HepG2 (cell line): ENCODE measurements around the gene CYB5A.

Source experiments
- EHMT2 ChIP-seq: fragments of 200-600 bp; sonication (generic); IDR thresholded peaks from 2 replicates; pipeline ENCODE4 v1.7.0; 2017; ENCODE audit warnings: antibody characterized with exemption, low read depth, low read length, borderline replicate concordance
- POLR2AphosphoS2 ChIP-seq: IDR thresholded peaks from 2 replicates; pipeline ENCODE4 v1.6.1; 2011; ENCODE audit warnings: low read depth, low read length, improper control_type of control experiment
- SIN3A ChIP-seq: IDR thresholded peaks from 2 replicates; pipeline ENCODE4 v1.6.1; 2011; ENCODE audit warnings: low read depth, mild to moderate bottlenecking, control low read depth, low read length, borderline replicate concordance
- SNRNP70 ChIP-seq: fragments of 200-400 bp; formaldehyde crosslinking; IDR thresholded peaks from 2 replicates; pipeline ENCODE4 v1.6.1; 2017; ENCODE audit warnings: mild to moderate bottlenecking, low read depth, low read length, moderate library complexity
- TF ChIP-seq, protein P1 (sequence below): sonication (generic); formaldehyde crosslinking; IDR thresholded peaks from 2 replicates; pipeline ENCODE4 v1.4.0; 2020; ENCODE audit warnings: low read depth, missing genetic modification reagents
- TF ChIP-seq, protein P2 (sequence below): conservative IDR thresholded peaks from 2 replicates; pipeline ENCODE4 v1.6.1; 2018; ENCODE audit warnings: missing genetic modification reagents
- TF ChIP-seq, protein P3 (sequence below): sonication (generic); formaldehyde crosslinking; IDR thresholded peaks from 2 replicates; pipeline ENCODE4 v1.5.0; 2020; ENCODE audit warnings: mild to moderate bottlenecking, missing genetic modification reagents, moderate library complexity
- TF ChIP-seq, protein P4 (sequence below): IDR thresholded peaks from 2 replicates; pipeline ENCODE4 v1.6.1; 2012; ENCODE audit warnings: inconsistent platforms

DNA sequence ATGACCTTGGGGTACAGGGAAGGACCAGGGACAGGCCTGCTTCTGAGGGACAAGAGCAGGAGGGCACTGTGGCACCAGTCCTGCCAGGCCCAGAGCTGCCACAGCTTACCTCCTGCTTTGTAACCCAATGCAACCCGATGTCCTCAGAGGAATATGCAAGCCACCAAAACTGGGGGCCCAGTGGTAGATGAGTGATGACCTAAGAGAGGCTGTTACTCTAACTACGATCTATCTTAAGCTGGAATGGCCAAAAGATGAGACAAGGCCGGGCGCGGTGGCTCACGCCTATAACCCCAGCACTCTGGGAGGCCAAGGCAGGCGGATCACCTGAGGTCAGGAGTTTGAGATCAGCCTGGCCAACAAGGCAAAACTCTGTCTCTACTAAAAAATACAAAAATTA is 12.8 kb downstream of the CYB5A start:
- TF ChIP-seq, protein P1, sequence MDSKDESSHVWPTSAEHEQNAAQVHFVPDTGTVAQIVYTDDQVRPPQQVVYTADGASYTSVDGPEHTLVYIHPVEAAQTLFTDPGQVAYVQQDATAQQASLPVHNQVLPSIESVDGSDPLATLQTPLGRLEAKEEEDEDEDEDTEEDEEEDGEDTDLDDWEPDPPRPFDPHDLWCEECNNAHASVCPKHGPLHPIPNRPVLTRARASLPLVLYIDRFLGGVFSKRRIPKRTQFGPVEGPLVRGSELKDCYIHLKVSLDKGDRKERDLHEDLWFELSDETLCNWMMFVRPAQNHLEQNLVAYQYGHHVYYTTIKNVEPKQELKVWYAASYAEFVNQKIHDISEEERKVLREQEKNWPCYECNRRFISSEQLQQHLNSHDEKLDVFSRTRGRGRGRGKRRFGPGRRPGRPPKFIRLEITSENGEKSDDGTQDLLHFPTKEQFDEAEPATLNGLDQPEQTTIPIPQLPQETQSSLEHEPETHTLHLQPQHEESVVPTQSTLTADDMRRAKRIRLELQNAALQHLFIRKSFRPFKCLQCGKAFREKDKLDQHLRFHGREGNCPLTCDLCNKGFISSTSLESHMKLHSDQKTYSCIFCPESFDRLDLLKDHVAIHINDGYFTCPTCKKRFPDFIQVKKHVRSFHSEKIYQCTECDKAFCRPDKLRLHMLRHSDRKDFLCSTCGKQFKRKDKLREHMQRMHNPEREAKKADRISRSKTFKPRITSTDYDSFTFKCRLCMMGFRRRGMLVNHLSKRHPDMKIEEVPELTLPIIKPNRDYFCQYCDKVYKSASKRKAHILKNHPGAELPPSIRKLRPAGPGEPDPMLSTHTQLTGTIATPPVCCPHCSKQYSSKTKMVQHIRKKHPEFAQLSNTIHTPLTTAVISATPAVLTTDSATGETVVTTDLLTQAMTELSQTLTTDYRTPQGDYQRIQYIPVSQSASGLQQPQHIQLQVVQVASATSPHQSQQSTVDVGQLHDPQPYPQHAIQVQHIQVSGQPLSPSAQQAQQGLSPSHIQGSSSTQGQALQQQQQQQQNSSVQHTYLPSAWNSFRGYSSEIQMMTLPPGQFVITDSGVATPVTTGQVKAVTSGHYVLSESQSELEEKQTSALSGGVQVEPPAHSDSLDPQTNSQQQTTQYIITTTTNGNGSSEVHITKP (CRISPR knock-in tag): no peak
- TF ChIP-seq EHMT2 (no peak), SIN3A (no peak), POLR2AphosphoS2 (no peak), SNRNP70 (no peak)
- TF ChIP-seq, protein P2, sequence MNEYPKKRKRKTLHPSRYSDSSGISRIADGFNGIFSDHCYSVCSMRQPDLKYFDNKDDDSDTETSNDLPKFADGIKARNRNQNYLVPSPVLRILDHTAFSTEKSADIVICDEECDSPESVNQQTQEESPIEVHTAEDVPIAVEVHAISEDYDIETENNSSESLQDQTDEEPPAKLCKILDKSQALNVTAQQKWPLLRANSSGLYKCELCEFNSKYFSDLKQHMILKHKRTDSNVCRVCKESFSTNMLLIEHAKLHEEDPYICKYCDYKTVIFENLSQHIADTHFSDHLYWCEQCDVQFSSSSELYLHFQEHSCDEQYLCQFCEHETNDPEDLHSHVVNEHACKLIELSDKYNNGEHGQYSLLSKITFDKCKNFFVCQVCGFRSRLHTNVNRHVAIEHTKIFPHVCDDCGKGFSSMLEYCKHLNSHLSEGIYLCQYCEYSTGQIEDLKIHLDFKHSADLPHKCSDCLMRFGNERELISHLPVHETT (CRISPR knock-in tag): no peak
- TF ChIP-seq, protein P3, sequence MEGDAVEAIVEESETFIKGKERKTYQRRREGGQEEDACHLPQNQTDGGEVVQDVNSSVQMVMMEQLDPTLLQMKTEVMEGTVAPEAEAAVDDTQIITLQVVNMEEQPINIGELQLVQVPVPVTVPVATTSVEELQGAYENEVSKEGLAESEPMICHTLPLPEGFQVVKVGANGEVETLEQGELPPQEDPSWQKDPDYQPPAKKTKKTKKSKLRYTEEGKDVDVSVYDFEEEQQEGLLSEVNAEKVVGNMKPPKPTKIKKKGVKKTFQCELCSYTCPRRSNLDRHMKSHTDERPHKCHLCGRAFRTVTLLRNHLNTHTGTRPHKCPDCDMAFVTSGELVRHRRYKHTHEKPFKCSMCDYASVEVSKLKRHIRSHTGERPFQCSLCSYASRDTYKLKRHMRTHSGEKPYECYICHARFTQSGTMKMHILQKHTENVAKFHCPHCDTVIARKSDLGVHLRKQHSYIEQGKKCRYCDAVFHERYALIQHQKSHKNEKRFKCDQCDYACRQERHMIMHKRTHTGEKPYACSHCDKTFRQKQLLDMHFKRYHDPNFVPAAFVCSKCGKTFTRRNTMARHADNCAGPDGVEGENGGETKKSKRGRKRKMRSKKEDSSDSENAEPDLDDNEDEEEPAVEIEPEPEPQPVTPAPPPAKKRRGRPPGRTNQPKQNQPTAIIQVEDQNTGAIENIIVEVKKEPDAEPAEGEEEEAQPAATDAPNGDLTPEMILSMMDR (CRISPR knock-in tag): no peak
- TF ChIP-seq, protein P4, sequence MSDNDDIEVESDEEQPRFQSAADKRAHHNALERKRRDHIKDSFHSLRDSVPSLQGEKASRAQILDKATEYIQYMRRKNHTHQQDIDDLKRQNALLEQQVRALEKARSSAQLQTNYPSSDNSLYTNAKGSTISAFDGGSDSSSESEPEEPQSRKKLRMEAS: no peak
